Fibroblast of villous mesenchyme (primary cell): Measurements from ENCODE around the gene CELF5. TPM values are rescaled to one million over a fixed set of nuclear protein-coding genes. Genes with fewer than 3 reads are reported as not detected.
A peak's percentile ranks its signal among the peaks of the same experiment; 100 is the strongest.
"Not testable (repeated sequence)": the region's sequence is repeated elsewhere in the genome, so short reads cannot be mapped to it uniquely, and the experiment has no call there.

ENCODE experiments used
- DNase-seq: peaks from one replicate; pipeline ENCODE4 v3.0.0-alpha.2; 2010; ENCODE audit warnings: low read depth
- H3K4me3 ChIP-seq: 2 replicates; pipeline ENCODE4 v1.5.1; 2011; ENCODE audit warnings: low read depth, mild to moderate bottlenecking, low read length
- CTCF ChIP-seq: IDR thresholded peaks from 2 replicates; pipeline ENCODE4 v1.5.1; 2012; ENCODE audit warnings: low read depth, mild to moderate bottlenecking, low read length; ENCODE audit not compliant: insufficient read depth
- total RNA-seq: library from RNA; depleted of rRNA; stranded (reverse); fragments of >200 nt; gene quantifications from 2 replicates; pipeline ENCODE4 v1.2.3, GENCODE V29; 2012

Gene CELF5
- total RNA-seq, 1 donor, result under 0.01 TPM

GRCh38 chr19:3322199-3322978 is 97.9 kb downstream of the CELF5 start:
- no peak for DNase-seq
- no peak for TF ChIP-seq CTCF
- no peak overlapping the region for H3K4me3 ChIP-seq

GRCh38 chr19:3323026-3323425 is 98.6 kb downstream of the CELF5 start:
- DNase-seq, result no peak
- H3K4me3 ChIP-seq, result no peak overlapping the region
- TF ChIP-seq CTCF, result no peak

GRCh38 chr19:3323658-3324057 is 99.2 kb downstream of the CELF5 start:
- TF ChIP-seq CTCF, result no peak
- no peak overlapping the region for H3K4me3 ChIP-seq
- DNase-seq, result no peak

GRCh38 chr19:3324405-3324856 is 100.0 kb downstream of the CELF5 start:
- peak; percentile 25 for DNase-seq
- H3K4me3 ChIP-seq, result no peak overlapping the region
- peak; percentile 78 for TF ChIP-seq CTCF

- no peak overlapping the region for H3K4me3 ChIP-seq
- TF ChIP-seq CTCF, result no peak
- DNase-seq, result no peak
Observed at GRCh38 chr19:3325451-3325850, 101.0 kb downstream of the CELF5 start.

- no peak for DNase-seq
- no peak overlapping the region for H3K4me3 ChIP-seq
- no peak for TF ChIP-seq CTCF
Observed at GRCh38 chr19:3328743-3329142, 104.3 kb downstream of the CELF5 start.

- TF ChIP-seq CTCF, result no peak
- no peak overlapping the region for H3K4me3 ChIP-seq
- DNase-seq, result no peak
Observed at GRCh38 chr19:3330047-3330446, 105.6 kb downstream of the CELF5 start.

- H3K4me3 ChIP-seq, DNase-seq: not testable (repeated sequence)
Observed at GRCh38 chr19:3332232-3332631, 107.8 kb downstream of the CELF5 start.
